ENCODE results near the gene ZNF135. TPM values are rescaled to one million over a fixed set of nuclear protein-coding genes. Genes with fewer than 3 reads are reported as not detected.

The ZNF135 gene
- total and polyA plus RNA-seq, 2 of the 13 experiments (the other 11 are each of a cell fraction or from before 2014, with no cell fraction given), result not detected

- TF ChIP-seq HMGXB3 (CRISPR knock-in tag; IDR thresholded peaks at IDR 0.05; ENCODE audit: borderline replicate concordance), result no peak
- no peak for TF ChIP-seq ZBTB40 (IDR thresholded peaks at IDR 0.05)
- 0 out of 2 replicates have a peak, but pooled peaks have one; percentile 32 for TF ChIP-seq ZBTB40 (CRISPR knock-in tag; IDR thresholded peaks at IDR 0.05)
- no peak for TF ChIP-seq ATF7 (IDR thresholded peaks at IDR 0.05)
- TF ChIP-seq ATF7 (CRISPR knock-in tag; IDR thresholded peaks at IDR 0.05), result no peak
- TF ChIP-seq ARID5B (CRISPR knock-in tag; IDR thresholded peaks at IDR 0.05), result no peak
- TF ChIP-seq ZNF143 (CRISPR knock-in tag; IDR thresholded peaks at IDR 0.05), result no peak
- TF ChIP-seq GMEB1 (CRISPR knock-in tag; IDR thresholded peaks at IDR 0.05; ENCODE audit: borderline replicate concordance), result no peak
- no peak for TF ChIP-seq ZNF766 (CRISPR knock-in tag; IDR thresholded peaks at IDR 0.05; ENCODE audit: borderline replicate concordance)
- TF ChIP-seq MED1 (CRISPR knock-in tag; IDR thresholded peaks at IDR 0.05), result peak; percentile 58; the same call in 1 of the 2 replicates
Observed at GRCh38 chr19:58038688-58039204, 20.3 kb upstream of the ZNF135 start (continued).

All from HepG2 (cell line).